Mesenchymal stem cell (in vitro differentiated cells and primary cell): Measurements from ENCODE around the gene DNAJC15.
"Not testable (repeated sequence)": the region's sequence is repeated elsewhere in the genome, so short reads cannot be mapped to it uniquely, and the experiment has no call there.

ENCODE experiments used
- DNase-seq: peaks from one replicate; pipeline ENCODE4 v3.0.0-alpha.2; 2013
- H2AFZ ChIP-seq: one replicate; pipeline ENCODE4 v1.6.1; 2013; ENCODE audit warnings: low read depth, mild to moderate bottlenecking, control low read depth, inconsistent platforms, low read length, moderate library complexity
- H2AK5ac ChIP-seq: 2 replicates; pipeline ENCODE4 v1.6.1; 2013; ENCODE audit warnings: low read length, moderate library complexity, mild to moderate bottlenecking, inconsistent platforms; ENCODE audit not compliant: severe bottlenecking
- H2BK120ac ChIP-seq: one replicate; pipeline ENCODE4 v1.6.1; 2013; ENCODE audit warnings: low read depth, mild to moderate bottlenecking, inconsistent platforms, low read length, moderate library complexity
- H2BK12ac ChIP-seq, 2 experiments: one replicate each; pipeline ENCODE4 v1.6.1; 2013; ENCODE audit warnings: inconsistent platforms in 2 of 2, low read length in 2 of 2, mild to moderate bottlenecking in 2 of 2, moderate library complexity in 2 of 2, control low read depth in 1 of 2
- H2BK15ac ChIP-seq: one replicate; pipeline ENCODE4 v1.6.1; 2013; ENCODE audit warnings: mild to moderate bottlenecking, low read depth, inconsistent platforms; ENCODE audit not compliant: poor library complexity, severe bottlenecking
- H2BK5ac ChIP-seq: 2 replicates; pipeline ENCODE4 v1.6.1; 2013; ENCODE audit warnings: low read depth, mild to moderate bottlenecking, low read length, control low read depth, inconsistent platforms; ENCODE audit not compliant: poor library complexity, severe bottlenecking
- H3K14ac ChIP-seq, 2 experiments: one replicate each; pipeline ENCODE4 v1.6.1; 2013; ENCODE audit warnings: inconsistent platforms in 2 of 2, low read length in 2 of 2, control low read depth in 1 of 2, mild to moderate bottlenecking in 1 of 2, moderate library complexity in 1 of 2
- H3K18ac ChIP-seq, 2 experiments: one replicate each; pipeline ENCODE4 v1.6.1; 2013; ENCODE audit warnings: inconsistent platforms in 2 of 2, low read length in 2 of 2, control low read depth in 1 of 2, low read depth in 1 of 2, mild to moderate bottlenecking in 1 of 2
- H3K23ac ChIP-seq, 2 experiments: one replicate each; pipeline ENCODE4 v1.6.1; 2013; ENCODE audit warnings: inconsistent platforms in 2 of 2, low read length in 2 of 2, mild to moderate bottlenecking in 2 of 2, moderate library complexity in 2 of 2, control low read depth in 1 of 2
- H3K27ac ChIP-seq: 2 replicates; pipeline ENCODE4 v1.5.1; 2013; ENCODE audit warnings: mild to moderate bottlenecking, moderate library complexity, low read length, control low read depth, inconsistent platforms; ENCODE audit not compliant: poor library complexity, severe bottlenecking
- H3K27me3 ChIP-seq, 2 experiments: 2 replicates each; pipeline versions ENCODE4 v1.6.1 to v1.7.0; 2013; ENCODE audit warnings: low read length in 2 of 2, mild to moderate bottlenecking in 2 of 2, moderate library complexity in 2 of 2, control low read depth in 1 of 2, inconsistent platforms in 1 of 2; ENCODE audit not compliant: control insufficient read depth in 1 of 2, insufficient read depth in 1 of 2
- H3K36me3 ChIP-seq, 2 experiments: 2 replicates each; pipeline versions ENCODE4 v1.6.1 to v1.7.0; 2013; ENCODE audit warnings: low read length in 2 of 2, control low read depth in 1 of 2, inconsistent platforms in 1 of 2, low read depth in 1 of 2, mild to moderate bottlenecking in 1 of 2; ENCODE audit not compliant: insufficient read depth in 2 of 2, control insufficient read depth in 1 of 2
- H3K4ac ChIP-seq, 2 experiments: one replicate each; pipeline ENCODE4 v1.6.1; 2013; ENCODE audit warnings: inconsistent platforms in 2 of 2, low read length in 2 of 2, mild to moderate bottlenecking in 2 of 2, moderate library complexity in 2 of 2, control low read depth in 1 of 2, low read depth in 1 of 2
- H3K4me1 ChIP-seq: 2 replicates; pipeline ENCODE4 v1.6.1; 2013; ENCODE audit warnings: low read depth, low read length, control low read depth; ENCODE audit not compliant: control insufficient read depth, insufficient read depth
- H3K4me2 ChIP-seq: 2 replicates; pipeline ENCODE4 v1.6.1; 2013; ENCODE audit warnings: low read length, mild to moderate bottlenecking, inconsistent platforms; ENCODE audit not compliant: poor library complexity, severe bottlenecking
- H3K4me3 ChIP-seq, 2 experiments: 2 replicates each; pipeline versions ENCODE4 v1.5.1 to v1.7.0; 2013; ENCODE audit warnings: low read length in 2 of 2, mild to moderate bottlenecking in 2 of 2, control low read depth in 1 of 2, low read depth in 1 of 2; ENCODE audit not compliant: insufficient read depth in 1 of 2
- H3K79me1 ChIP-seq: replicated peaks from 2 replicates; pipeline ENCODE4 v1.6.1; 2013; ENCODE audit warnings: mild to moderate bottlenecking, control low read depth, low read length, inconsistent platforms; ENCODE audit not compliant: poor library complexity, severe bottlenecking
- H3K9ac ChIP-seq: 2 replicates; pipeline ENCODE4 v1.7.0; 2013; ENCODE audit warnings: mild to moderate bottlenecking, low read length, moderate library complexity
- H3K9me3 ChIP-seq: 2 replicates; pipeline ENCODE4 v1.7.0; 2013; ENCODE audit warnings: mild to moderate bottlenecking, low read length; ENCODE audit not compliant: control insufficient read depth
- H4K8ac ChIP-seq: one replicate; pipeline ENCODE4 v1.6.1; 2013; ENCODE audit warnings: inconsistent platforms, mild to moderate bottlenecking, low read length, moderate library complexity
- H4K91ac ChIP-seq: one replicate; pipeline ENCODE4 v1.6.1; 2013; ENCODE audit warnings: mild to moderate bottlenecking, low read length, inconsistent platforms
- WGBS: methylation state at CpG from one replicate; pipeline ENCODE4 v1.1.7; 2013; ENCODE audit warnings: mixed read lengths; 5-methylcytosine and 5-hydroxymethylcytosine counted together

Gene DNAJC15

DNA sequence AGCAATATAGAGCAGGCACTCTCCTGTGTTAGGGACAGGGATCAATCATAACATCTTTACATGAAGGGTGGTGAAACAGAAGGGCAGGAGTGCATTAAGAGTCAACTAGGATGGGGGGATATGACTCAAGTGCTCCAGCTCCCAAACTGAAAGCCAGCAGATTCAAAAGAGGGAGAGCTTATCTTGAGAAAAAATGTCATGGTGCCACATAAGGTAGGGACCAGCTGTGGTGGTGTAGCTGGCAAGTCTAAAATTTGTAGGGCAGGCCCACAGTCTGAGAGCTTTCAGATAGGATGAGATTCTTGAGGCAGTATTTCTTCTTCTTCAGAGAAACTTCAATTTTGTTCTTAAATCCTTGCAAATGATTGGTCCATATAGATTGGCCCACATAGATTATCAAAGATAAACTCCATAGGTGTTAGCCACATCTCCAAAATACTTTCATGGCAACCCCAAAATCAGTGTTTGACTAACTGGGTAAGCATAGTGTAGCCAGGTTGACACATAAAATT lies 19.1 kb downstream of the DNAJC15 start:
- Histone ChIP-seq H4K8ac (no peak overlapping the region), H3K4me3 (no peak overlapping the region), H3K79me1 (no peaks in the 10 kb centered on the region), H3K14ac (no peak overlapping the region), H2BK12ac (no peak overlapping the region), H3K27me3 (no peaks in the 10 kb centered on the region), H2BK5ac (no peak overlapping the region), H2BK15ac (no peak overlapping the region), H2BK120ac (no peak overlapping the region), H3K9me3 (no peaks in the 10 kb centered on the region), H3K18ac (peak overlapping the region in 1 of 2 experiments; percentile 19), H3K9ac (no peak overlapping the region), H3K36me3 (no peaks in the 10 kb centered on the region), H3K4ac (peak overlapping the region in 1 of 2 experiments; percentile 7), H3K27ac (no peak overlapping the region), H2AFZ (no peak overlapping the region), H3K4me2 (no peak overlapping the region), H2AK5ac (peak overlapping the region; percentile 75), H3K4me1 (no peaks in the 10 kb centered on the region), H3K23ac (no peak overlapping the region), H4K91ac (no peak overlapping the region)
- DNase-seq, result no peak

GRCh38 chr13:43044720-43045301 lies 21.4 kb downstream of the DNAJC15 start:
- no peak overlapping the region for H2BK120ac ChIP-seq
- no peak overlapping the region for H3K18ac ChIP-seq
- H4K91ac ChIP-seq, result no peak overlapping the region
- H3K4me2 ChIP-seq, result no peak overlapping the region
- H3K9ac ChIP-seq, result no peak overlapping the region
- no peak overlapping the region for H2BK5ac ChIP-seq
- H4K8ac ChIP-seq, result no peak overlapping the region
- no peak overlapping the region for H3K4me3 ChIP-seq
- H2BK15ac ChIP-seq, result no peak overlapping the region
- H2AFZ ChIP-seq, result no peak overlapping the region
- no peaks in the 10 kb centered on the region for H3K9me3 ChIP-seq
- H3K27me3 ChIP-seq, result no peaks in the 10 kb centered on the region
- H2BK12ac ChIP-seq, result no peak overlapping the region
- H3K23ac ChIP-seq, result no peak overlapping the region
- H3K79me1 ChIP-seq, result no peaks in the 10 kb centered on the region
- H3K14ac ChIP-seq, result no peak overlapping the region
- H3K36me3 ChIP-seq, result no peaks in the 10 kb centered on the region
- H3K4me1 ChIP-seq, result no peaks in the 10 kb centered on the region
- DNase-seq, result no peak
- H3K27ac ChIP-seq, result peak overlapping the region; percentile 10
- 96% methylated on average over 5 of the region's 5 CpGs for WGBS
- H2AK5ac ChIP-seq, result peak overlapping the region; percentile 57
- H3K4ac ChIP-seq, result no peak overlapping the region

DNA sequence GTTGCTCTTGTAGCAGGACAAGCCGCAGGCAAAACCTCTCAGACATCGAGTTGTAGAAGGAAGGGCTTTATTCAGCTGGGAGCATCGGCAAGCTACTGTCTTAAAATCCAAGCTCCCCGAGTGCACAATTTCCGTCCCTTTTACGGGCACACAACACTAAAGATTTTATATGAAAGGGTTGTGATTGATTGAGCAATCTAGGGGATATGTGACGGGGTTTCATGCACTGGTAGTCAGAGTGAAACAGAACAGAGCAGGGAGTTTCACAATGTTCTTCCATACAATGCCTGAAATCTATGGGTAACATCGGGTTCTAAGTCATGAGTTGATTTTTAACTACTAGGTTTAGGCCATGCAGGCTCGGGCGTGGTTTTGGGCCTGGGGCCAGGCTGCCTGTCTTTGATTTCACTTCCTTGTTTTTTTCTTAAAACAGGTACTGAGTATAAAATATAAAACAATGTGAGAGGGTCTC lies 22.0 kb downstream of the DNAJC15 start:
- 96% methylated on average over 10 of the region's 10 CpGs for WGBS
- H3K4me1 ChIP-seq, H3K79me1 ChIP-seq, H3K9me3 ChIP-seq, H3K4me2 ChIP-seq, H2AFZ ChIP-seq, H2BK5ac ChIP-seq, H3K4me3 ChIP-seq, H4K91ac ChIP-seq, H3K18ac ChIP-seq, H2BK120ac ChIP-seq, H3K36me3 ChIP-seq, H2BK15ac ChIP-seq, H3K14ac ChIP-seq, H3K27me3 ChIP-seq, DNase-seq, H3K4ac ChIP-seq, H2BK12ac ChIP-seq, H3K23ac ChIP-seq, H3K9ac ChIP-seq, H4K8ac ChIP-seq: not testable (repeated sequence)
- H2AK5ac ChIP-seq, result peak overlapping the region; percentile 57
- peak overlapping the region; percentile 10 for H3K27ac ChIP-seq

GRCh38 chr13:43046259-43046658 lies 22.9 kb downstream of the DNAJC15 start:
- no peak overlapping the region for H3K14ac ChIP-seq
- H4K91ac ChIP-seq, result no peak overlapping the region
- H2BK120ac ChIP-seq, result no peak overlapping the region
- no peaks in the 10 kb centered on the region for H3K79me1 ChIP-seq
- WGBS, result 96% methylated on average over 4 of the region's 6 CpGs
- H2AFZ ChIP-seq, result no peak overlapping the region
- no peak overlapping the region for H2BK15ac ChIP-seq
- no peak overlapping the region for H2BK5ac ChIP-seq
- no peak overlapping the region for H3K4ac ChIP-seq
- no peak overlapping the region for H3K4me3 ChIP-seq
- H3K4me1 ChIP-seq, result no peaks in the 10 kb centered on the region
- no peak overlapping the region for H4K8ac ChIP-seq
- no peak overlapping the region for H3K27ac ChIP-seq
- no peaks in the 10 kb centered on the region for H3K36me3 ChIP-seq
- no peak overlapping the region for H3K23ac ChIP-seq
- no peak overlapping the region for H3K18ac ChIP-seq
- no peak for DNase-seq
- H3K9ac ChIP-seq, result no peak overlapping the region
- H3K4me2 ChIP-seq, result no peak overlapping the region
- H2BK12ac ChIP-seq, result no peak overlapping the region
- H2AK5ac ChIP-seq, result no peak overlapping the region
- H3K9me3 ChIP-seq, result no peaks in the 10 kb centered on the region
- H3K27me3 ChIP-seq, result no peaks in the 10 kb centered on the region
